Measurements from ENCODE around the gene NPPB. TPM values are rescaled to one million over a fixed set of nuclear protein-coding genes. Genes with fewer than 3 reads are reported as not detected.

Gene NPPB
- total RNA-seq, 1 experiment from 2014 or later, result 0.35 TPM

- H3K23me2 ChIP-seq (ENCODE audit: insufficient read length, low read depth, low read length, poor library complexity, severe bottlenecking), result peaks cover 5% of the 10 kb centered on the region
- H3K9me3 Mint-ChIP-seq, result no peaks in the 10 kb centered on the region; a peak in 1 of 5 replicates
- no peak overlapping the region for H3K56ac ChIP-seq (ENCODE audit: insufficient read length, low read depth, low read length)
- no peak overlapping the region for H2AK5ac ChIP-seq (ENCODE audit: insufficient read length, low read length)
- peak overlapping the region; percentile 47 for H3K18ac ChIP-seq (ENCODE audit: insufficient read length, low read depth, low read length)
- H4K91ac ChIP-seq (ENCODE audit: insufficient read length, low read depth, low read length), result no peak overlapping the region
- peaks cover 4% of the 10 kb centered on the region; the same call in 1 of the 2 replicates for H3K27me3 Mint-ChIP-seq (ENCODE audit: low read depth)
- TF ChIP-seq CTCF (conservative IDR thresholded peaks at IDR 0.05), result no peak
- H3K27ac ChIP-seq (ENCODE audit: insufficient read length, low read depth, low read length), result no peak overlapping the region
- H3K79me2 ChIP-seq (ENCODE audit: insufficient read depth, low read length), result no peaks in the 10 kb centered on the region
- no CpG with 5 or more reads among the region's 10 CpGs for whole genome bisulfite sequencing (ENCODE audit: extremely low coverage, insufficient read length, low lambda C conversion rate)
- no peak overlapping the region for H2BK120ac ChIP-seq (ENCODE audit: low read depth, low read length, poor library complexity, severe bottlenecking)
- H3K4me2 ChIP-seq (ENCODE audit: insufficient read depth, insufficient read length, low read length), result no peak overlapping the region
- no peak overlapping the region for H4K8ac ChIP-seq (replicated peaks; ENCODE audit: insufficient read length, low read depth, low read length)
- H2AFZ ChIP-seq (ENCODE audit: low read length), result no peak overlapping the region
- no peaks in the 10 kb centered on the region for H3K9me3 ChIP-seq (ENCODE audit: control insufficient read depth, low read depth, low read length)
- no peak overlapping the region for H3K14ac ChIP-seq (ENCODE audit: insufficient read depth, low read length)
- H4K20me1 ChIP-seq (ENCODE audit: control insufficient read depth, insufficient read depth, insufficient read length), result no peaks in the 10 kb centered on the region
- no peak overlapping the region for H2BK12ac ChIP-seq (ENCODE audit: insufficient read length, low read depth, low read length)
- H2BK20ac ChIP-seq (ENCODE audit: low read depth, low read length, poor library complexity, severe bottlenecking), result peak overlapping the region; percentile 86
- peak; percentile 56 for DNase-seq
- H2BK5ac ChIP-seq (ENCODE audit: insufficient read length, low read length), result no peak overlapping the region
- H3K9ac ChIP-seq (ENCODE audit: extremely low read depth, insufficient read length, low read length), result no peak overlapping the region
- H3K27me3 ChIP-seq (ENCODE audit: insufficient read depth, low read length), result no peaks in the 10 kb centered on the region
- H3K23ac ChIP-seq (ENCODE audit: insufficient read length, low read depth, low read length), result no peak overlapping the region
- H3K36me3 Mint-ChIP-seq (ENCODE audit: insufficient read depth in 1 of 3, low read depth in 3 of 3), result no peaks in the 10 kb centered on the region; a peak in 1 of 7 replicates
- H3T11ph ChIP-seq (ENCODE audit: low read length), result no peak overlapping the region
- H3K27ac Mint-ChIP-seq, result peak overlapping the region in 2 of 3 experiments; percentile 0 to 56; a peak in 2 of 7 replicates
- H2BK15ac ChIP-seq (ENCODE audit: low read depth, low read length), result no peak overlapping the region
- H3K4me1 ChIP-seq (ENCODE audit: insufficient read depth, low read length), result no peaks in the 10 kb centered on the region
- no peak overlapping the region for H3K4ac ChIP-seq (ENCODE audit: low read depth, low read length)
- H3K79me1 ChIP-seq (ENCODE audit: insufficient read depth, low read depth, low read length, poor library complexity, severe bottlenecking), result no peaks in the 10 kb centered on the region
- peaks cover 7 to 10% of the 10 kb centered on the region in 2 experiments for H3K4me1 Mint-ChIP-seq
- H3K4me3 Mint-ChIP-seq, result peak overlapping the region in 1 of 2 experiments; percentile 7; a peak in 1 of 5 replicates
- H4K5ac ChIP-seq (ENCODE audit: insufficient read length, low read depth, low read length), result no peak overlapping the region
Observed at GRCh38 chr1:11906870-11907269, 48.1 kb upstream of the NPPB start.
